HG02938 (cell line): Measurements from ENCODE around the gene TMEM63B.
"Not testable (repeated sequence)": the region's sequence is repeated elsewhere in the genome, so short reads cannot be mapped to it uniquely, and the experiment has no call there.

Experiments used
- ATAC-seq: cut with Tn5 transposase; IDR thresholded peaks from one replicate; pipeline ENCODE4 v1.9.1; 2021; ENCODE audit warnings: mild to moderate bottlenecking, moderate library complexity; ENCODE audit not compliant: unreplicated experiment

Gene TMEM63B

DNA sequence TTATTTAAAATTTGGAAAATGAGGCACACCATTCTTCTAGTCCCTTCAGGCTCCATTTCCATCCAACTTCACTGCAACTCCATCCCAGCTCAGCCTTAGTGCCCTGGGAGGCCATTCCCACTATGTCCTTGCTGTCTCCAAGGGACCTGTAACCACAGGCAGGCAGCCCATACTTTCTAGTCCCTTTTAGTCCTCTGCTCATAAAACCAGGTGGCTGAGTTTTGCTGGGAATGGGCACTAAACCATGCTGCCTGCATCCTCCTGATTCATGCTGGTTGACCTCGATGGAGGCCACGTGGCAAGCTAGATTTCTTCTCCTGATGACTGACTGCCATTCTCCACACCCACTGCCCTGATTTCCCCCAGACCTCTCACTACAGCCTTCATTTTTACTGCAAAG is 61.9 kb downstream of the TMEM63B start:
- ATAC-seq, result no peak

DNA sequence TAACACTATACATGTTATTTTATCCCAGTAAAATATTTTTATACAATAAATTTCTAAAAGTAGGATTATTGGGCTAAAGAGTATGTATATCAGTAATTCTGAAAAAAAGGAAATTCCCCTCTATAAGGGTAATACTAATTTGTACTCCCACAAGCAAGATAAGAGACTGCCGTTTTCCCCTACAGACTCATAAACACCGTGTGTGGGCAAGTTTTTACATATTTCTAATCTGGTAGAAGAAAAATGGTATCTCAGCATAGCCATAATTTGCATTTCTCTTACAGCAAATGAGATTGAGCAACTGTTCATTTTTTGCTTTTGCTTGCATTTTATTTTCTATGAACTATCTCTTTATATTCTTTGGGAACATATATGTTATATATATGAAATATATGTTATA is 63.4 kb downstream of the TMEM63B start:
- ATAC-seq, result no peak

- no peak for ATAC-seq
These were observed 65.2 kb downstream of the TMEM63B start for GRCh38 chr6:44192428-44193041.

GRCh38 chr6:44193307-44193910 is 66.1 kb downstream of the TMEM63B start:
- ATAC-seq, result no peak

- no peak for ATAC-seq
These were observed 67.0 kb downstream of the TMEM63B start for GRCh38 chr6:44194326-44194725.

GRCh38 chr6:44196351-44196750 is 69.0 kb downstream of the TMEM63B start:
- not testable (repeated sequence) for ATAC-seq

- ATAC-seq, result no peak
These were observed 71.3 kb downstream of the TMEM63B start for GRCh38 chr6:44198684-44199083.

DNA sequence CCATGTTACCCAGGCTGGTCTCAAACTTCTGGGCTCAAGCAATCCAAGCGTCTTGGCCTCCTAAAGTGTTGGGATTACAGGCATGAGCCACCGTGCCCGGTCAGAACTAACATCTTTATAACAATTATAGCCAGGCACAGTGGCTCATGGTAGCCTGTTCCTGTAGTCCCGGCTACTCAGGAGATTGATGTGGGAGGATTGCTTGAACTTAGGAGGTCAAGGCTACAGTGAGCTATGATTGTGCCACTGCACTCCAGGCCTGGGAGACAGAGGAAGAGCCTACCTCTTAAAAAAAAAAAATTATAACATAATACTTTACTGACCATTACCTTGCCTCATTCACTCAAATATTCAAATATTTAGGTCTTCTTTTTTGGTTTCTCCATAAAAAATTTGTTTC is 72.5 kb downstream of the TMEM63B start:
- ATAC-seq, result no peak

GRCh38 chr6:44201200-44201599 is 73.8 kb downstream of the TMEM63B start:
- no peak for ATAC-seq

DNA sequence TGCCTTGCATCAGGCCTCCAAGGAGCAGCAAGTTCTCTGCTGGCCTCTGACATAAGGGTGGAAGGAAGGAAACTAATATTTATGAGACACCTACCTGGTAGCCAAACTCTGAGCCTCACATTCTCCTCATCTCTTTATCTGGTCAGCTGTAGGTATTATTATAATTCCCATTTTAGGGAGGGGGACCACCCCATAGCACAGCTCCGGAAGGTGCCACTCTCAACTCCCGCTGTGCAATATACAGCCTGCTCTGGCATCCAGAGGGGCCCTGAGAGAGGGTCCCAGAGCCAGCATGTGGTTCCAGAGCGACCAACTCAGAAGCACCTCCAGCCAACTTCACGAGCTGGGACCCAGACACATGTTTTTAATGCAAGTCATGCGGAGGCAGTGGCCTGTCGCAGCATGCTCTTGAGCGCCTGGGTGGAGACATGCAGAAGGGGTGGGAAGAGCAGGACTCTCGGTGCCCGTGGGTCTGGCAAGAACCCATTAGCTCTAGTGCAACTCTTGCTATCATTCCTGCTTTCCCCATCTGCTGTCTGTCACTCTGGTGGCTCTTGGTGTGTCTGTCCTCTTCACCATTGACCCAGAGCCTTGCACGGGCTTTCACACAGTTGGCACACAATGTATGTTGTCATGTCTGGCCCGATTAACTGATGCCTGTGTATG is 74.4 kb downstream of the TMEM63B start:
- ATAC-seq, result no peak

DNA sequence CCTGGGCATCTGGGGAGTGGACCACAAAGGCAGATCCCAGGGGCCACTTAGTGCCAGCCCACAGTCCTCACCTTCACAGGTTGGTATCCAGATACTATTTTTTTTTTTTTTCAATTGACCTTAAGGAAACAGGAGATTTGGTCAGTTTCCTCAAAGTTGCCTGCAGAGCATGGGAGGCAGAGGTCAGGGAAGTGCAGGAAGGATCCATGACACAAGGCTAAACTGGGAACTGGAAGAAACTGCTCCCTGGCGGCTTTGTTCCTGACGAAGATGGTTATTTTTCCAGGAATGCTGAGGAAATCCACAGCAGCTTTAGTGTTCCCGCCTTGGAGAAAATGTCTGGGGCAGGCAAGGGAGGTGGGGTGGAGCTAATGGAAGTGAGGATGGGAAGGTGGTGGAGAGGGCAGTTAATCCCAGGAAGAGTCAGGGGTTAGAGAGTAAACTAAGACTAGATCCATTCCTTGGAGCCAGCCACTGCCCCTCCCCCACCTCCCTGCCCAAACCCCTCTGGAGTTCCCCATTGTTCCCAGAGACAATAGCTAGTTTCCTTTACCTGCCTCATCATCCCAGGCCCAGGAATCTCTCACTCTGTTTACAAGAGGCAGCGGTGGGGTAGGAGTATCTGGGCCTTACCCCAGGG is 75.1 kb downstream of the TMEM63B start:
- ATAC-seq, result no peak

DNA sequence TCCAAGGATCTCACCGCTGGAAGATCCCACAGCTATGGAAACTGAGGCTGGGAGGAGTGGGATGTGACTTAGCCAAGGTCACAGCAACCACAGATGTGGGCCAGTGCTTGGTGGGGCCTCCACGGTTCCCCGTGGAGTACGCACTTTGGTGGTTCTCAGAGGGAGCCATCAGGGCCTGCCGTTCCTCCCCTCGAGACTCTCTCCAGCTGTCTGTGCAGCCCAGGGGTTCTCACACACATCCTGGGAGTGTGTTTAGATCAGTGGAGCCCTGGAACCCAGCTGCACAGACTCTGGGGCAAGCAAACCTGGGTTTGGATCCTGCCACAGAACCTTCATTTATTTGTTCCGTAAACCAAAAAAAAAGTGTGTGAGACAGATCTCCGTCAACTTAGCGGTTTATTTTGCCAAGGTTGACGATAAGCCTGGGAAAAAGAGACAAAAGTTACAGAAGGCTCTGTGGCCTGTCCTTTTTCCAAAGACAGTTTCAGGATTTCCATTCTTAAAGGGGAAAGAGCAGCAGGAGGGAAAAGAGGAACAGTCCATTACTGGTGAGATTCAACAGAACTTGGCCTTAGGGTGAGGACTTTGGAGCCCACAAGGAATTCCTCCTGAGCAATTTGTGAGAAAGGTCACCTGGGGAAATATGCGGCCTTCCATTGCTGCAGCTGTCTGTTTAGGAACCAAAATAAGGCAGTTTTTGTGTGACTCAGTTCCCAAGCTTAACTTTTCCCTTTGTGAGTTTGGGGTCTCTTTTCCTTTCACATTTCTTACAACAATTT is 75.8 kb downstream of the TMEM63B start:
- ATAC-seq, result no peak

- no peak for ATAC-seq
These were observed 76.6 kb downstream of the TMEM63B start for GRCh38 chr6:44203955-44204354.
